SU-DHL-6 (cell line): Measurements from ENCODE around the gene CD2.

ENCODE experiments used
- H2AFZ ChIP-seq: fragments of 200-600 bp; sonication (generic); 2 replicates; pipeline ENCODE4 v1.6.1; 2014; ENCODE audit warnings: low read depth, mild to moderate bottlenecking, moderate library complexity, mixed read lengths, antibody characterized with exemption, low read length; ENCODE audit not compliant: severe bottlenecking
- H3F3A ChIP-seq: fragments of 200-600 bp; shearing (Covaris generic); 2 replicates; pipeline ENCODE4 v1.6.0; 2016; ENCODE audit warnings: antibody characterized with exemption, mild to moderate bottlenecking; ENCODE audit not compliant: insufficient read depth
- H3K27ac ChIP-seq: fragments of 200-600 bp; sonication (generic); 2 replicates; pipeline ENCODE4 v1.5.1; 2016; ENCODE audit warnings: low read depth, mild to moderate bottlenecking, low read length, moderate library complexity, mixed read lengths
- H3K27me3 ChIP-seq: fragments of 200-600 bp; sonication (generic), shearing (Covaris generic); 2 replicates; pipeline ENCODE4 v1.6.0; 2014; ENCODE audit warnings: mild to moderate bottlenecking, low read length
- H3K36me3 ChIP-seq: fragments of 200-600 bp; sonication (generic); 2 replicates; pipeline ENCODE4 v1.6.1; 2014; ENCODE audit warnings: mild to moderate bottlenecking, low read length, mixed read lengths
- H3K4me2 ChIP-seq: fragments of 300-600, 200-600 bp; shearing (Covaris generic), sonication (generic); 2 replicates; pipeline ENCODE4 v1.6.0; 2014; ENCODE audit warnings: low read length, low read depth, mild to moderate bottlenecking; ENCODE audit not compliant: poor library complexity, severe bottlenecking
- H3K4me3 ChIP-seq: fragments of 200-600 bp; sonication (generic); 2 replicates; pipeline ENCODE4 v1.5.1; 2014; ENCODE audit warnings: antibody characterized with exemption, low read length, mild to moderate bottlenecking, mixed read lengths; ENCODE audit not compliant: insufficient read depth, poor library complexity, severe bottlenecking
- H3K79me2 ChIP-seq: fragments of 200-600 bp; sonication (generic); 2 replicates; pipeline ENCODE4 v1.6.1; 2014; ENCODE audit warnings: mild to moderate bottlenecking, low read length, moderate library complexity; ENCODE audit not compliant: insufficient read depth
- H3K9ac ChIP-seq: fragments of 200-600 bp; sonication (generic); 2 replicates; pipeline ENCODE4 v1.7.0; 2014; ENCODE audit warnings: mild to moderate bottlenecking, low read length
- H3K9me2 ChIP-seq: fragments of 200-600 bp; sonication (generic); replicated peaks from 2 replicates; pipeline ENCODE4 v1.6.1; 2014; ENCODE audit warnings: low read length; ENCODE audit not compliant: insufficient read depth
- H3K9me3 ChIP-seq: fragments of 200-600 bp; sonication (generic); 2 replicates; pipeline ENCODE4 v1.6.1; 2014; ENCODE audit warnings: low read length, mixed read lengths; ENCODE audit not compliant: insufficient read depth
- H4K20me1 ChIP-seq: fragments of 200-600 bp; sonication (generic); 2 replicates; pipeline ENCODE4 v1.6.1; 2014; ENCODE audit warnings: low read depth, mild to moderate bottlenecking, antibody characterized with exemption, low read length, moderate library complexity, mixed read lengths
- CTCF ChIP-seq: fragments of 200-600 bp; sonication (generic); IDR thresholded peaks from one replicate; pipeline ENCODE4 v1.5.1; 2017; ENCODE audit warnings: antibody characterized with exemption, mild to moderate bottlenecking, low read length, moderate library complexity; ENCODE audit not compliant: insufficient read depth, poor library complexity, severe bottlenecking
- EZH2phosphoT487 ChIP-seq: fragments of 200-600 bp; sonication (generic), shearing (Covaris generic); conservative IDR thresholded peaks from 2 replicates; pipeline ENCODE4 v1.6.1; 2018; ENCODE audit warnings: mild to moderate bottlenecking, antibody characterized with exemption, low read length, moderate library complexity, mixed read lengths

The CD2 gene

DNA sequence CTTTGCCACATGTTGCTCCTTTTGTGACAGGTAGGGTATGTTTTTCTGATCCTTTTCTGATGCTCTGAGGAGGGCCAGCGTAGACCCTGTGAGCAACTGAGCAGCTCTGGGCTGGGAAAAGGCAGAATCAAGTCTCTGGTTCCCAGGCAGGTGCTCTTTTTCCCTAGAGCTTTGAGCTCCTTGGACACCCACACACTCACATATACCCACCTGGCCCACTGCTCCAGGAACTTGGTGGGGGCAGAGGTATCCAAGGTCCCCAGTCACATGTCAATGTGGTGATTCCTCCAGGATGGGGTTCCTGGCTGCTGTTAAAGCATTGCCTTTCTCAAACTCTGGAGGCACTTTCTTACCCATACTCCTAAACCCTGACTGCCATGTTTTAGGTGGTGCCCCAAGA, 5.4 kb downstream of the CD2 start:
- Histone ChIP-seq H3K9ac (no peak overlapping the region), H3K79me2 (no peaks in the 10 kb centered on the region), H2AFZ (no peak overlapping the region), H3K4me3 (no peak overlapping the region), H3K9me2 (no peaks in the 10 kb centered on the region), H3K9me3 (no peaks in the 10 kb centered on the region), H3K27me3 (no peaks in the 10 kb centered on the region), H3F3A (no peaks in the 10 kb centered on the region), H3K27ac (no peak overlapping the region), H3K4me2 (no peak overlapping the region), H3K36me3 (no peaks in the 10 kb centered on the region), H4K20me1 (no peaks in the 10 kb centered on the region)
- TF ChIP-seq EZH2phosphoT487: no peak
- TF ChIP-seq CTCF: no peak

- Histone ChIP-seq H3K9ac (no peak overlapping the region), H2AFZ (no peak overlapping the region), H3K9me2 (no peaks in the 10 kb centered on the region), H3K79me2 (no peaks in the 10 kb centered on the region), H3K9me3 (no peaks in the 10 kb centered on the region), H3K36me3 (no peaks in the 10 kb centered on the region), H3K4me2 (no peak overlapping the region), H3K27ac (no peak overlapping the region), H3K4me3 (no peak overlapping the region), H3K27me3 (no peaks in the 10 kb centered on the region), H3F3A (no peaks in the 10 kb centered on the region), H4K20me1 (no peaks in the 10 kb centered on the region)
- TF ChIP-seq CTCF: no peak
- TF ChIP-seq EZH2phosphoT487: no peak
These were observed 6.3 kb downstream of the CD2 start for GRCh38 chr1:116760487-116760886.

DNA sequence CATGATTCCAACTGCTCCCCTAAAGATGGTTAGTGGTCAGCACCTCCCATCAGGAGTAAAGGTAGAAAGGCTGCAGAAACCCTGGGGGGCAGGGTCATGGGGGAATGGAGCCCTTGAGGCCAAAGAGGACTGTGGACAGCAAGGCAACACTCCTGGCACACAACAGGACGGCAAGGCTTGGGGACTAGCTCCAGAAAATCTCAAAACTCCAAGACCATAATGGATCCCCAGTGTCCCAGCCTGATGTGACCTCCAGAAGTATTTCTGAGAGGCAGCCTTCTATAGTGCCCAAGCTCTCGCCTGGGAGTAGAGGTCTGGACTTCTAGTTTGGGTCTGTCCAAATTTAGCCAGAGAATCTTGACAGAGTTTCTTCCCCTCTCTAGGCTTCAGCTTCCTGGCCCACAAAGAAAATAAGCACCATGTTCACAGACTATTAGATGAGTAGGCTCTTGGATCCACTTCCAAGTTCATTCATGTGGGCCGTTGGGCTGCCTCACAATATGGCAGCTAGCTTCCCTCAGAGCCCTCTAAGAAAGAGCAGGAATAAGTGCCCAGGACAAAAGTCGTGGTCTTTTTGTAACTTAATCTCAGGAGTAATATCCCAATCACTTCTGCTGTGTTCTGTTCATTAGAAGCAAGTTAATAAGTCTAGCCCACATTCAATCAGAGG, 6.9 kb downstream of the CD2 start:
- Histone ChIP-seq H3K4me3 (no peak overlapping the region), H3K9me3 (no peaks in the 10 kb centered on the region), H2AFZ (no peak overlapping the region), H3K27ac (no peak overlapping the region), H3K36me3 (no peaks in the 10 kb centered on the region), H3F3A (no peaks in the 10 kb centered on the region), H4K20me1 (no peaks in the 10 kb centered on the region), H3K4me2 (no peak overlapping the region), H3K9me2 (no peaks in the 10 kb centered on the region), H3K27me3 (no peaks in the 10 kb centered on the region), H3K9ac (no peak overlapping the region), H3K79me2 (no peaks in the 10 kb centered on the region)
- no peak for TF ChIP-seq CTCF
